ENCODE results near the gene TRIM52. TPM values are rescaled to one million over a fixed set of nuclear protein-coding genes. Genes with fewer than 3 reads are reported as not detected.

TRIM52 gene
- total and polyA plus RNA-seq, 2 donors (not counting 1 experiment from before 2014, with no cell fraction given) = 7.9 to 8.1 TPM

DNA sequence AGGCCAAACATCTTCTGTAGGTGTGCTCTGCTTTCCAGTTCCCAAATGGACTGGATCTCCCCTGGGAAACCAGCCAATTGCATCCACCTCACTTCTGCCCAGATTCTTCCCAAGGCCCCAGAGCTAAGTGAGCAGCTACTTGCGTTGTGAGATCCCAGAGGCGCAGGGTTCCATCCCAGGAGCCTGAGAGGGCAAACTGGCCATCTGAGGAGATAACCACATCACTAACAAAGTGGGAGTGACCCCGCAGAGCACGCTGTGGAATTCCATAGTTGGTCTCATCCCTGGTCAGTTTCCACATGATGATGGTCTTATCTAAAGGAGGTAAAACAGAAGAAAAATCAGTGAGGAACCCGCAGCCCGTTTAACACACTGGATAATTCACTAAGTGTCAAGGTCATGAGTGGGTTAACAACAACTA lies 18.9 kb downstream of the TRIM52 start:
- no peak for TF ChIP-seq EZH2 (IDR thresholded peaks at IDR 0.05; ENCODE audit: low read length, missing control alignments)
- TF ChIP-seq, protein P1, sequence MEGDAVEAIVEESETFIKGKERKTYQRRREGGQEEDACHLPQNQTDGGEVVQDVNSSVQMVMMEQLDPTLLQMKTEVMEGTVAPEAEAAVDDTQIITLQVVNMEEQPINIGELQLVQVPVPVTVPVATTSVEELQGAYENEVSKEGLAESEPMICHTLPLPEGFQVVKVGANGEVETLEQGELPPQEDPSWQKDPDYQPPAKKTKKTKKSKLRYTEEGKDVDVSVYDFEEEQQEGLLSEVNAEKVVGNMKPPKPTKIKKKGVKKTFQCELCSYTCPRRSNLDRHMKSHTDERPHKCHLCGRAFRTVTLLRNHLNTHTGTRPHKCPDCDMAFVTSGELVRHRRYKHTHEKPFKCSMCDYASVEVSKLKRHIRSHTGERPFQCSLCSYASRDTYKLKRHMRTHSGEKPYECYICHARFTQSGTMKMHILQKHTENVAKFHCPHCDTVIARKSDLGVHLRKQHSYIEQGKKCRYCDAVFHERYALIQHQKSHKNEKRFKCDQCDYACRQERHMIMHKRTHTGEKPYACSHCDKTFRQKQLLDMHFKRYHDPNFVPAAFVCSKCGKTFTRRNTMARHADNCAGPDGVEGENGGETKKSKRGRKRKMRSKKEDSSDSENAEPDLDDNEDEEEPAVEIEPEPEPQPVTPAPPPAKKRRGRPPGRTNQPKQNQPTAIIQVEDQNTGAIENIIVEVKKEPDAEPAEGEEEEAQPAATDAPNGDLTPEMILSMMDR (conservative IDR thresholded peaks at IDR 0.05 in 1 of 2, IDR thresholded peaks at IDR 0.05 in 1 of 2; ENCODE audit: low read depth in 1 of 2, low read length in 2 of 2) = no peak
- Histone ChIP-seq H3K4me2 (ENCODE audit: extremely low read depth, insufficient read depth, low read length) (peak overlapping the region; percentile 94), H4K20me1 (ENCODE audit: control insufficient read depth, extremely low read depth, insufficient read depth, low read length) (peaks cover 6% of the 10 kb centered on the region), H3K27ac (ENCODE audit: insufficient read depth, low read length) (peak overlapping the region; percentile 83), H3K79me2 (ENCODE audit: control insufficient read depth, insufficient read depth, low read length) (peaks cover 67% of the 10 kb centered on the region), H3K4me1 (ENCODE audit: control insufficient read depth, extremely low read depth, insufficient read depth, low read length) (peaks cover 19% of the 10 kb centered on the region), H3K4me3 (replicated peaks in 1 of 4; ENCODE audit: control extremely low read depth in 1 of 4, insufficient read depth in 1 of 4, low read depth in 3 of 4, low read length in 4 of 4) (peak overlapping the region; percentile 90 to 100 (median 96)), H3K27me3 (ENCODE audit: control insufficient read depth, insufficient read depth, low read length) (no peaks in the 10 kb centered on the region), H3K9ac (ENCODE audit: insufficient read depth, low read length) (peak overlapping the region; percentile 84), H3K36me3 (ENCODE audit: control insufficient read depth, insufficient read depth, low read length) (peaks cover 24% of the 10 kb centered on the region), H2AFZ (ENCODE audit: low read length) (no peak overlapping the region), H3K9me3 (ENCODE audit: control insufficient read depth, insufficient read depth, low read depth, low read length) (no peaks in the 10 kb centered on the region)
- no peak for DNase-seq (ENCODE audit: low read depth in 2 of 2)

DNA sequence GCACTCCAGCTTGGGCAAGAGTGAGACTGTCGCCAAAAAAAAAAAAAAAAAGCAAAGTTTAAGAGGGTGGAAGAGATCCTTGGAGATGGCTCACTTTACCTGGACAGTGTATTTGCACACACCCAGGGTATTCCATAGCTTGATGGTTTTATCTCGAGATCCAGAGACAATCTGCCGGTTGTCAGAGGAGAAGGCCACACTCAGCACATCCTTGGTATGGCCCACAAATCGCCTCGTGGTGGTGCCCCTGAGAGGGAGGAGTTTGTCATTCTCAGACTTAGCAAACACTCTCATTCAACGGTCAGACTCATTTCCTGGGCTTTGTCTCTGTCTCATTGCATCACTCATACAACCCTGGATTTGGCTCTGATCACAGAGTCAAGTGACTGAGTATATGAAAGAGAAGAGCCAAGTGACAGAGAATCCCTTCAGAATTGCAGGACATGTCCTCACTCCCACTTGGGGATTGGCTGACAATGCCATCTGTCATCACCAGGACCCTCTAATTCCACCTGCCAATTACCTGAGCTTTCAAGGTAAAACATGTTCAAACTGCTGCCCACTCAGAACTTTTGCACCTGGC lies 19.5 kb downstream of the TRIM52 start:
- Histone ChIP-seq H3K27ac (ENCODE audit: insufficient read depth, low read length) (peak overlapping the region; percentile 83), H3K4me2 (ENCODE audit: extremely low read depth, insufficient read depth, low read length) (peak overlapping the region; percentile 94), H3K36me3 (ENCODE audit: control insufficient read depth, insufficient read depth, low read length) (peaks cover 27% of the 10 kb centered on the region), H4K20me1 (ENCODE audit: control insufficient read depth, extremely low read depth, insufficient read depth, low read length) (peaks cover 6% of the 10 kb centered on the region), H3K4me1 (ENCODE audit: control insufficient read depth, extremely low read depth, insufficient read depth, low read length) (peaks cover 19% of the 10 kb centered on the region), H3K4me3 (replicated peaks in 1 of 4; ENCODE audit: control extremely low read depth in 1 of 4, insufficient read depth in 1 of 4, low read depth in 3 of 4, low read length in 4 of 4) (peak overlapping the region; percentile 90 to 100 (median 96)), H2AFZ (ENCODE audit: low read length) (no peak overlapping the region), H3K9ac (ENCODE audit: insufficient read depth, low read length) (peak overlapping the region; percentile 0), H3K9me3 (ENCODE audit: control insufficient read depth, insufficient read depth, low read depth, low read length) (no peaks in the 10 kb centered on the region), H3K27me3 (ENCODE audit: control insufficient read depth, insufficient read depth, low read length) (no peaks in the 10 kb centered on the region), H3K79me2 (ENCODE audit: control insufficient read depth, insufficient read depth, low read length) (peaks cover 63% of the 10 kb centered on the region)
- no peak for TF ChIP-seq EZH2 (IDR thresholded peaks at IDR 0.05; ENCODE audit: low read length, missing control alignments)
- TF ChIP-seq, protein P1 (conservative IDR thresholded peaks at IDR 0.05 in 1 of 2, IDR thresholded peaks at IDR 0.05 in 1 of 2; ENCODE audit: low read depth in 1 of 2, low read length in 2 of 2) = no peak
- peak; percentile 77 to 82 for DNase-seq (ENCODE audit: low read depth in 2 of 2)

DNA sequence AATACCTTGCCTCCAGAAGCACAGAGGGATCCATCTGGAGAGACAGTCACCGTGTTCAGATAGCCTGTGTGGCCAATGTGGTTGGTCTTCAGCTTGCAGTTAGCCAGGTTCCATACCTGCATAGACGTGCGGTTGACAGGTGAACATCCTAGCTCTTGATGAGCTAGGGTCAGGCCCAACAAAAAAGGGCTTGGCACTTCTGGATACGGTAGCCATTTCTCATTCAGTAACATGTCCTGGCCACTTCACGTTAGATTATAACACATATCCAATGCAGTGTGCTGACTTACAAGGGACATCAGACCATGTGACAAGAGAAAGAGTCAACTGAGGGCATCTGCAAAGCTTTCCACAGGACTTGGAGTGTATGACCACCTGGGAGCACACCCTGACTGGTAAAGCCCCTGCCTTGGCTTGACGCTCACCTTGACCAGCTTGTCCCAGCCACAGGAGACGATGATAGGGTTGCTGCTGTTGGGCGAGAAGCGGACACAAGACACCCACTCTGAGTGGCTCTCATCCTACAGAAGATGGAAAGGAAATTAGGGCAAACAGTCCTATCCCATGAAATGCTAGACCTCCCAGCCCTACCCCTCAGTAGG lies 21.8 kb downstream of the TRIM52 start:
- Histone ChIP-seq H3K79me2 (ENCODE audit: control insufficient read depth, insufficient read depth, low read length) (peaks cover 55% of the 10 kb centered on the region), H3K27ac (ENCODE audit: insufficient read depth, low read length) (no peak overlapping the region), H3K4me3 (replicated peaks in 1 of 4; ENCODE audit: control extremely low read depth in 1 of 4, insufficient read depth in 1 of 4, low read depth in 3 of 4, low read length in 4 of 4) (no peak overlapping the region), H3K9me3 (ENCODE audit: control insufficient read depth, insufficient read depth, low read depth, low read length) (no peaks in the 10 kb centered on the region), H3K36me3 (ENCODE audit: control insufficient read depth, insufficient read depth, low read length) (peaks cover 34% of the 10 kb centered on the region), H3K4me2 (ENCODE audit: extremely low read depth, insufficient read depth, low read length) (no peak overlapping the region), H4K20me1 (ENCODE audit: control insufficient read depth, extremely low read depth, insufficient read depth, low read length) (peaks cover 6% of the 10 kb centered on the region), H3K4me1 (ENCODE audit: control insufficient read depth, extremely low read depth, insufficient read depth, low read length) (peaks cover 9% of the 10 kb centered on the region), H3K27me3 (ENCODE audit: control insufficient read depth, insufficient read depth, low read length) (no peaks in the 10 kb centered on the region), H2AFZ (ENCODE audit: low read length) (no peak overlapping the region), H3K9ac (ENCODE audit: insufficient read depth, low read length) (no peak overlapping the region)
- DNase-seq (ENCODE audit: low read depth in 2 of 2) = no peak
- no peak for TF ChIP-seq EZH2 (IDR thresholded peaks at IDR 0.05; ENCODE audit: low read length, missing control alignments)
- TF ChIP-seq, protein P1 (conservative IDR thresholded peaks at IDR 0.05 in 1 of 2, IDR thresholded peaks at IDR 0.05 in 1 of 2; ENCODE audit: low read depth in 1 of 2, low read length in 2 of 2) = no peak

All from fibroblast of lung (primary cell).